Upper lobe of left lung (tissue), 6 donors: Measurements from ENCODE around the gene ITPKB. TPM values are rescaled to one million over a fixed set of nuclear protein-coding genes. Genes with fewer than 3 reads are reported as not detected.

Source experiments
- ATAC-seq, 2 donors: fragments of 200-7000 bp; cut with Tn5 transposase; one replicate each; pipeline ENCODE4 v1.9.1; 2022; ENCODE audit warnings: mild to moderate bottlenecking in 2 of 2, moderate library complexity in 2 of 2; ENCODE audit not compliant: low FRiP score in 2 of 2
- DNase-seq, 2 donors: peaks; one replicate each; pipeline ENCODE4 v3.0.0-alpha.2; 2019 to 2020
- H3K27ac ChIP-seq, 4 donors: fragments of 200-600 bp; sonication (generic); one replicate each; pipeline ENCODE4 v1.5.1; 2016 to 2019
- H3K27me3 ChIP-seq, 4 donors: fragments of 200-600 bp; sonication (generic); one replicate each; pipeline ENCODE4 v1.5.1; 2017 to 2019
- H3K36me3 ChIP-seq, 4 donors: fragments of 200-600 bp; sonication (generic); one replicate each; pipeline ENCODE4 v1.5.1; 2016 to 2019
- H3K4me1 ChIP-seq, 4 donors: fragments of 200-600 bp; sonication (generic); one replicate each; pipeline ENCODE4 v1.5.1; 2018 to 2019
- H3K4me3 ChIP-seq, 4 donors: fragments of 200-600 bp; sonication (generic); one replicate each; pipeline ENCODE4 v1.5.1; 2017 to 2019; ENCODE audit warnings: mild to moderate bottlenecking in 2 of 4, moderate library complexity in 1 of 4
- H3K9me3 ChIP-seq, 4 donors: fragments of 200-600 bp; sonication (generic); one replicate each; pipeline ENCODE4 v1.5.1; 2018 to 2019
- CTCF ChIP-seq, 6 experiments: fragments of 450-650 bp in 4 of 6; fragments of 200-600 bp in 2 of 6; sonication (generic) in 2 of 6; IDR thresholded peaks; one replicate each; pipeline ENCODE4 v1.5.1; 2016 to 2019; ENCODE audit warnings: antibody characterized with exemption in 6 of 6
- EP300 ChIP-seq, 4 donors: sonication (generic); formaldehyde crosslinking; IDR thresholded peaks; one replicate each; pipeline ENCODE4 v1.5.1; 2017; ENCODE audit warnings: antibody characterized with exemption in 4 of 4, control low read depth in 2 of 4
- POLR2A ChIP-seq, 4 donors: fragments of 450-650 bp; IDR thresholded peaks; one replicate each; pipeline ENCODE4 v1.5.1; 2016 to 2017; ENCODE audit warnings: antibody characterized with exemption in 4 of 4, mild to moderate bottlenecking in 2 of 4
- POLR2AphosphoS5 ChIP-seq, 2 donors: sonication (generic); formaldehyde crosslinking; IDR thresholded peaks; one replicate each; pipeline ENCODE4 v1.5.1; 2017; ENCODE audit warnings: antibody characterized with exemption in 2 of 2
- WGBS, 2 donors: methylation state at CpG; one replicate each; pipeline ENCODE4 v1.1.5; 2017 to 2018; 5-methylcytosine and 5-hydroxymethylcytosine counted together
- total RNA-seq, 6 donors: library from RNA; depleted of rRNA in 4 of 6; stranded (reverse); fragments of >200 nt in 4 of 6; gene quantifications; one replicate each; pipeline versions ENCODE4 v1.1.0 to v1.2.1, GENCODE V29; 2016 to 2021
- donor health status: DM: no; HTN: no; CAD: no; lungs with moderate emphysema.
- donor health status: DM: no; HTN: yes; CAD: no; lungs with severe emphysema.

ITPKB gene
- 10 to 100 TPM; 19.8 to 62.9 (median 45.8) TPM for total RNA-seq

DNA sequence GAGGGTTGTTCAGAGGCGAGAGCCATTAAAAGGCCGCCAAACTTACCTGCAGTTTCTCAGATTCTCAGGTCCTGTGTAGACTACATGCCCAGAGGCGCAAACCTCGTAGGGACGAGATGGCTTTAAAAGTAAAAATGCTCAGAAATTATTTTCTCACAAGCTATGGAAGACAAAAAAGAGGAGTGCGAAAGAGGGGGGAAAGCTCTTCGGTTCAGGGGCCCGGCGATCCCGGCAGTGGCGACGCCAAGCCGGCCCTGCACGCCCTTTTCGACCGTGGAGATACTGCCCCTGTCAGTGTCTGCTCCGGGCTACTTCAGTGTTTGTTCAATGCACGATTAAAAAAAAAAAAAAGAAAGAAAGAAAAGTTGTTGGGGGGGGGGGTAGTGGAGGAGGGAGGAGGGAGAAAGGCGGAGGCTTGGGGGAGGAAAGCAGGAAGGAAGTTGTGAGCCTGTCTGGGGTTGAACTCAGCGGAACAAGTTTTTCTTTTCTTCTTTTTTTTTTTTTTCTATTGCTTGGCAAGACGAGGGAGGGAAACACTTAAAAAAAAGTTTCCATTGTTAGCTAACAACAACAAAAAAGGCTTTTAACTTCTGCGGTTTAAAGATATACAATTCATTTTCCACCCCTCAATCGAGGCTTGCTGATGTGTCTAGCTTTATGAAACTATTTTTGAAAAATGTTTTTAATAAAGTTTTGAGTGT lies at the start of gene ITPKB:
Gene ITPKB, minus strand, starts transcription at position 288 of the 701 bp plus-strand sequence. CDS start 1,824 bp downstream, outside the sequence.
- Histone ChIP-seq H3K27ac (peak within 1 kb of the TSS; percentile 84 to 98 (median 92)), H3K4me1 (peaks cover 27 to 40% (median 39%) of the 10 kb centered on the region in 4 donors), H3K36me3 (peaks cover 0 to 16% (median 4%) of the 10 kb centered on the region in 4 donors), H3K9me3 (no peaks in the 10 kb centered on the region), H3K27me3 (no peaks in the 10 kb centered on the region), H3K4me3 (peak within 1 kb of the TSS; percentile 60 to 79 (median 78))
- ATAC-seq (peak; percentile 69 to 77), DNase-seq (peak; percentile 68 to 87)
- 1% methylated on average over 22 to 23 of the region's 23 CpGs for WGBS, 2 donors
- no peak for TF ChIP-seq CTCF (IDR thresholded peaks at IDR 0.05)
- TF ChIP-seq POLR2AphosphoS5 (IDR thresholded peaks at IDR 0.05) = peak in 1 of 2 donors; percentile 72
- peak in 2 of 4 donors; percentile 36 to 53 for TF ChIP-seq POLR2A (IDR thresholded peaks at IDR 0.05)
- no peak for TF ChIP-seq EP300 (IDR thresholded peaks at IDR 0.05)

DNA sequence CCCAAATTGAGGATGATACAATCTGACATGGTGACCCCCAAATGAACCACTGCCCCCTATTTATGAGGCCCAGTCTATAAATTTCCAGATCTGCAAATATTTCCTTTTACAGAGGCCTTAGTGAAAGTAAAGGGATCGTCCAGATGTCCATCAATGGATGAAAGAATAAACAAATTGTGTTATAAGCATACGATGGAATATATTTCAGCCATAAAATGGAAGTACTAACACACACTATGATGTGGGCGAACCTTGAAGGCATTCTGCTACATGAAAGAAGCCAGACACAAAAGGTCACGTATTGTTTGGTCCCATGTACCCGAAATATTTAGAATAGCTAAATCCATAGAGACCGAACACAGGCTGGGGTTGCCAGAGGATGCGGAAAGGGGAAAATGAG lies 48.6 kb upstream of the ITPKB start:
- H3K4me1 ChIP-seq = no peaks in the 10 kb centered on the region
- ATAC-seq (no peak), DNase-seq (no peak)
- H3K27me3 ChIP-seq = no peaks in the 10 kb centered on the region
- WGBS, 2 donors = 85 to 89% methylated on average over 7 of the region's 7 CpGs
- H3K4me3 ChIP-seq = no peak overlapping the region
- TF ChIP-seq POLR2AphosphoS5 (IDR thresholded peaks at IDR 0.05) (no peak), EP300 (IDR thresholded peaks at IDR 0.05) (no peak), POLR2A (IDR thresholded peaks at IDR 0.05) (no peak), CTCF (IDR thresholded peaks at IDR 0.05) (no peak)
- no peaks in the 10 kb centered on the region for H3K36me3 ChIP-seq
- no peak overlapping the region for H3K27ac ChIP-seq
- no peaks in the 10 kb centered on the region for H3K9me3 ChIP-seq

- DNase-seq = no peak
- TF ChIP-seq POLR2AphosphoS5 (IDR thresholded peaks at IDR 0.05) (no peak), CTCF (IDR thresholded peaks at IDR 0.05) (no peak), POLR2A (IDR thresholded peaks at IDR 0.05) (no peak), EP300 (IDR thresholded peaks at IDR 0.05) (no peak)
- 65 to 93% methylated on average over 2 of the region's 2 CpGs for whole genome bisulfite sequencing, 2 donors
- Histone ChIP-seq H3K36me3 (no peaks in the 10 kb centered on the region), H3K4me1 (no peaks in the 10 kb centered on the region), H3K27ac (no peak overlapping the region), H3K9me3 (no peaks in the 10 kb centered on the region), H3K27me3 (no peaks in the 10 kb centered on the region), H3K4me3 (no peak overlapping the region)
- no peak for ATAC-seq
These were observed 48.0 kb upstream of the ITPKB start for GRCh38 chr1:226787071-226787470.

GRCh38 chr1:226786550-226786949 lies 47.5 kb upstream of the ITPKB start:
- TF ChIP-seq EP300 (IDR thresholded peaks at IDR 0.05) (no peak), POLR2AphosphoS5 (IDR thresholded peaks at IDR 0.05) (no peak), POLR2A (IDR thresholded peaks at IDR 0.05) (no peak), CTCF (IDR thresholded peaks at IDR 0.05) (no peak)
- H3K4me3 ChIP-seq = no peak overlapping the region
- no peaks in the 10 kb centered on the region for H3K9me3 ChIP-seq
- no peaks in the 10 kb centered on the region for H3K27me3 ChIP-seq
- no peak overlapping the region for H3K27ac ChIP-seq
- DNase-seq (no peak), ATAC-seq (no peak)
- no peaks in the 10 kb centered on the region for H3K36me3 ChIP-seq
- H3K4me1 ChIP-seq = no peaks in the 10 kb centered on the region
- 77 to 94% methylated on average over 3 of the region's 3 CpGs for WGBS, 2 donors

GRCh38 chr1:226785805-226786204 lies 46.7 kb upstream of the ITPKB start:
- H3K4me3 ChIP-seq = no peak overlapping the region
- no peaks in the 10 kb centered on the region for H3K9me3 ChIP-seq
- no peak for ATAC-seq
- H3K36me3 ChIP-seq = no peaks in the 10 kb centered on the region
- WGBS, 2 donors = 96 to 97% methylated on average over 2 of the region's 2 CpGs
- H3K4me1 ChIP-seq = no peaks in the 10 kb centered on the region
- no peak for DNase-seq
- H3K27me3 ChIP-seq = no peaks in the 10 kb centered on the region
- TF ChIP-seq CTCF (IDR thresholded peaks at IDR 0.05) (no peak), POLR2AphosphoS5 (IDR thresholded peaks at IDR 0.05) (no peak), EP300 (IDR thresholded peaks at IDR 0.05) (no peak), POLR2A (IDR thresholded peaks at IDR 0.05) (no peak)
- no peak overlapping the region for H3K27ac ChIP-seq
